Measurements from ENCODE around the gene IL5RA.

DNA sequence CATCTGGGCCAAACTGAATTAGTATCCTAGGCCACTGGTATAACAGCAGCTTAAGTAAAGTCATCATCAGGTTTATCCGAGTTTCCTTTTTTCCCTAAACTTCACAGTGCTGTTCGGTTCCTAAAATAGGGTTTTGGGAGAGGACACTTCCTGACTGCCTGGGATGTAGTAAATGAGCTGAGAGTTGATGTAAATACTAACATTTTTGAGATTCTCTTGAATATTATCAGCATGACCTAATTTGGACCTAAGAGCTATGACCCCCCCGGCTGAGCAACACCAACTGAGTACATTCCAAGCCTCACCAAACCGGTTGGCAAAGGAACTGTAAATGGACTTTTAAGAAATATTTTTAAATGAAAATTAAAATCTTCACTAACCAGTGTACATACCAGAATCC lies 78.8 kb downstream of the IL5RA start:
- TF ChIP-seq EZH2phosphoT487 (IDR thresholded peaks at IDR 0.05; ENCODE audit: low read length) (no peak), EZH2 (optimal IDR thresholded peaks at IDR 0.05; ENCODE audit: low read depth, low read length) (no peak)
- TF ChIP-seq, protein P1, sequence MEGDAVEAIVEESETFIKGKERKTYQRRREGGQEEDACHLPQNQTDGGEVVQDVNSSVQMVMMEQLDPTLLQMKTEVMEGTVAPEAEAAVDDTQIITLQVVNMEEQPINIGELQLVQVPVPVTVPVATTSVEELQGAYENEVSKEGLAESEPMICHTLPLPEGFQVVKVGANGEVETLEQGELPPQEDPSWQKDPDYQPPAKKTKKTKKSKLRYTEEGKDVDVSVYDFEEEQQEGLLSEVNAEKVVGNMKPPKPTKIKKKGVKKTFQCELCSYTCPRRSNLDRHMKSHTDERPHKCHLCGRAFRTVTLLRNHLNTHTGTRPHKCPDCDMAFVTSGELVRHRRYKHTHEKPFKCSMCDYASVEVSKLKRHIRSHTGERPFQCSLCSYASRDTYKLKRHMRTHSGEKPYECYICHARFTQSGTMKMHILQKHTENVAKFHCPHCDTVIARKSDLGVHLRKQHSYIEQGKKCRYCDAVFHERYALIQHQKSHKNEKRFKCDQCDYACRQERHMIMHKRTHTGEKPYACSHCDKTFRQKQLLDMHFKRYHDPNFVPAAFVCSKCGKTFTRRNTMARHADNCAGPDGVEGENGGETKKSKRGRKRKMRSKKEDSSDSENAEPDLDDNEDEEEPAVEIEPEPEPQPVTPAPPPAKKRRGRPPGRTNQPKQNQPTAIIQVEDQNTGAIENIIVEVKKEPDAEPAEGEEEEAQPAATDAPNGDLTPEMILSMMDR (IDR thresholded peaks at IDR 0.05; ENCODE audit: low read length) = no peak

All from MM.1S (cell line).